WI38 (cell line): ENCODE measurements around the gene TRIM23.
A peak's percentile ranks its signal among the peaks of the same experiment; 100 is the strongest.
"Not testable (repeated sequence)": the region's sequence is repeated elsewhere in the genome, so short reads cannot be mapped to it uniquely, and the experiment has no call there.

Experiments
- H3K4me3 ChIP-seq: 2 replicates; pipeline ENCODE4 v1.5.1; 2011; ENCODE audit warnings: low read depth, mild to moderate bottlenecking, control low read depth, low read length
- TF ChIP-seq, protein P1 (sequence below): IDR thresholded peaks from 2 replicates; pipeline ENCODE4 v1.5.1; 2012; ENCODE audit warnings: low read depth, mild to moderate bottlenecking, control low read depth, low read length

TRIM23 gene

DNA sequence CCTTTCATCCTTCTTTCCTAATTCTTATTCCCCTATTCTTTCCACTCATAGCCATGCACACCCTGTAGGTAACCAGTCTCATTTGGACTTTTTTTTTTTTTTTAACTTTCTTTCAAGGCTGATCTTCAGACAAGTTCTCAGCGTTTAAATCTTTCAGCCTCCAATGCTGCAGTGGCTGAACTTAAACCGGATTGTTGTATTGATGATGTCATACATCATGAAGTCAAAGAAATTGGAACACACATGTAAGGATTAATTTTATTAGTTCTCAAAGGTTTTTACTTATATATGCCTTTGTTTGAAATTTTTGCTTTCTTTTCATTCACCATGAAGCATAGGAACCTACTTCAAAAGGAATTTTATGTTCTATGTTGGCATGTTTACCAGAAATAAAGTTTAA, 22.8 kb upstream of the TRIM23 start:
- TF ChIP-seq, protein P1, sequence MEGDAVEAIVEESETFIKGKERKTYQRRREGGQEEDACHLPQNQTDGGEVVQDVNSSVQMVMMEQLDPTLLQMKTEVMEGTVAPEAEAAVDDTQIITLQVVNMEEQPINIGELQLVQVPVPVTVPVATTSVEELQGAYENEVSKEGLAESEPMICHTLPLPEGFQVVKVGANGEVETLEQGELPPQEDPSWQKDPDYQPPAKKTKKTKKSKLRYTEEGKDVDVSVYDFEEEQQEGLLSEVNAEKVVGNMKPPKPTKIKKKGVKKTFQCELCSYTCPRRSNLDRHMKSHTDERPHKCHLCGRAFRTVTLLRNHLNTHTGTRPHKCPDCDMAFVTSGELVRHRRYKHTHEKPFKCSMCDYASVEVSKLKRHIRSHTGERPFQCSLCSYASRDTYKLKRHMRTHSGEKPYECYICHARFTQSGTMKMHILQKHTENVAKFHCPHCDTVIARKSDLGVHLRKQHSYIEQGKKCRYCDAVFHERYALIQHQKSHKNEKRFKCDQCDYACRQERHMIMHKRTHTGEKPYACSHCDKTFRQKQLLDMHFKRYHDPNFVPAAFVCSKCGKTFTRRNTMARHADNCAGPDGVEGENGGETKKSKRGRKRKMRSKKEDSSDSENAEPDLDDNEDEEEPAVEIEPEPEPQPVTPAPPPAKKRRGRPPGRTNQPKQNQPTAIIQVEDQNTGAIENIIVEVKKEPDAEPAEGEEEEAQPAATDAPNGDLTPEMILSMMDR: no peak
- no peak overlapping the region for H3K4me3 ChIP-seq

DNA sequence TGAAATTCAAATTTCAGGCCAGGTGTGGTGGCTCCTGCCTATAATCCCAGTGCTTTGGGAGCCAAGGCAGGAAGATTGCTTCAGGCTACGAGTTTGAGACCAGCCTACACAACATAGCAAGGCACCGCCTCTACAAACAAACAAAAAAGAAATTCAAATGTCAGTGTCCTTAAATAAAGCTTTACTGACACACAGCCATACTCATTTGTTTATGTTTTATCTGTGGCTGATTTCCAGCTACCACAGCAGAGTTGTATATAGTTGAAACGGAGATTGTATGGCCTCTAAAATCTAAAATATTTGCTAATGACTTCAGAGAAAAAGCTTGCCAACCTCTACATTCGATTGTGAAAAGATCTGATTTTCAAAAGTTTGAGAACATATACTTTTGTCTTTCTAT, 16.1 kb upstream of the TRIM23 start:
- H3K4me3 ChIP-seq: no peak overlapping the region
- TF ChIP-seq, protein P1: no peak

DNA sequence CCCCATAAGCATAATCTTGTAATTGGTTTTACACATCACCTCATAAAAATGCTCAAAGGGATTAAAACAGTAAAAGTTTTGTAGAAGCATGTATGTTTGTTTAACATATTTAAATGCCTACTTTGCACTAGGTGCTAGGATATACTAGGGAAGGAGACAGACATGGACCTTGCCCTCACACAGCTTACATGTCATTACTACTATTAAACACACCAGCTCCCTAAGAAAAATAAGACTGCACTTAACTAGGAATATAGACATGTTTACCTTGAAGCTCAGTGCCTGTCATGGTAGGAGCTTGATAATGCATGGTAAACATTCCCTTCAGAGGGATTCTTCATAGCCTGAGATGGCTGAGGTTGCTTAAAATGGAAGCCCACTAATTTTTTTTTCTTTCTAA, 6.8 kb upstream of the TRIM23 start:
- no peak overlapping the region for H3K4me3 ChIP-seq
- TF ChIP-seq, protein P1: no peak

DNA sequence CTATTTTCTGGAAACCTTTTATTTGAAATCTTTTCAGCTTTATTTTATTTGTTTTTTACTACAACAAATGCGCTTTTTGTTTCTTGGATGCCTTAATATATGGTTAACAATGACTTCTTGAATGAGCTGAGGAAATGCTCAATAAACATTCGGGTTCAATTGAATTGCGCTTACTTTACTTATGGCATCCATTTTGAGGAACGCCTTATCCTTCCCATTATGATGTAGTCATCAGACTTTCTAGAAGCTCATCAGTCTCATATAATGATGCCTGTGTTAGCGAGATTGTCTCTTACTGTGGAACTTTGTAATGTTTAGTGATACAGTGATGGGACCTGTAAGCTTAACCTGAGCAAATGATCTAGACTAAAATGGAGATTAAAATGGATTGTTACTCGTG, 1.6 kb upstream of the TRIM23 start:
- H3K4me3 ChIP-seq: peak overlapping the region; percentile 96
- TF ChIP-seq, protein P1: no peak

DNA sequence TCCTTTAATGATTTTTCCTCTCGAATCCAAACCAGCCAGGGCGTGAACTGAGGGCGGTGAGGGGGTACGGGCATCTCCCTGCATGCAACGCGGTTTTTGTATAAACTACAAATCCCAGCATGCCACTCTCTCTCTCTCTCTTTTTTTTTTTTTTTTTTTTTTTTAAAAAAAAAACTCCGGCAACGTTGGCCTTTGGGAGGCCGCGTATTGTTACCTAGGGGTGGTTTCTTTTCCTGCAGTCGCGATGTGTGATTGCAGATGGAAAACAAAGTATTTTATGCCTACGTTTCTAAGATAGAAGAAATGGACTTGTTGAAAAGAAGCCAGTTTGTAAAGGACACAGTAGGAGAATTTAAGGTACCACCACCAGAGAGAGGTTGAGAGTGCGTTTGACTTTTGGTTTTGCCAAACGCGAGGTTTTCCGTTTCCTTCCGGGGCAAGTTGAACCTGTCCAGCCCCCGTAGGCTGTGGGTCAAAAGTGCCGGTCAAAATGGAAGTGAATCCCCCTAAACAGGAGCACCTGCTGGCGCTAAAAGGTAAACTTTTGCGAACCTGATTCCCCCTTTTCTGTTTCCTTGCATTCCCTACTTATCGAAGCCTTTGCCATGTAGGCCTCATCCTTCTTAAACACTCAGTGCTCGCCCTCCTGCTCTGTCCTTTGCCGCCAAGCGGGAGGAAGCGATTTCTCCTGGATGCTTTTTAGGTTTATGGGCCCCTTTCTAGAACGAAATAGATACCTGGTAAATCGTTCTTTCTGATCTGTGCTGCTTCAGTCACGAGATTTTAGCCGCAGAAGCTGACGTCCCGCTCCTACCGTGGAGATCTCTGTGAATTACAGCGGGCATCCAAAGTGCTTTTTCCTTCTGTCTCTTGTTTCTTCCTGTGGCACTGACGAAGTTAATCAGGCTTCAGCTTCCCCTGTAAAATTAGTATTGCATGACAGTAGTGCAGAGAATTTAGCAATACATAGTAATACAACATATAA, 730 bp upstream of the TRIM23 start, which contains the start of the genes SHLD3 and TRAPPC13:
TSS of gene SHLD3 (plus strand) at position 457 of the 985 bp plus-strand sequence. CDS start 4,561 bp downstream, outside the sequence.
TSS of gene TRAPPC13 (plus strand) at position 457 of the 985 bp plus-strand sequence. CDS start at position 491, 34 bp downstream.
- H3K4me3 ChIP-seq: peak within 1 kb of the TSS; percentile 96
- TF ChIP-seq, protein P1: no peak

DNA sequence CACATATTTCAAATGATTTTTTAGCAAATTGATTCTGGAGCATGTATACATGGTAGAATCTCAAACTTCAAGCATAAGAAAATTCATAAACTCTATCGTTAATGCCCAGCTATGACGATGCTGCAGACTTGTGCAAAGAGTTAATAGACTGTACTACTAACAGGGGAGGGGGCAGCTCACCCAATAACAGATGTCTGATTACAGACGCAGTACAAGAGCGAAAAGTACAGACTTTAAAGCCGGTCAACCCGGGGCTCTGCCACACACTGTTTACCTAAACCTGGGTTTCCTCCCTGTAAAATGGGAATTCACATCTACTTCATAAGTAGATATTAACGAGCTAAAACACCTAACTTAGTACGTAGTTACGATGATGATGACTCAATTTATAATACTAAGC, 651 bp downstream of the TRIM23 start:
- peak overlapping the region; percentile 96 for H3K4me3 ChIP-seq
- TF ChIP-seq, protein P1: no peak

DNA sequence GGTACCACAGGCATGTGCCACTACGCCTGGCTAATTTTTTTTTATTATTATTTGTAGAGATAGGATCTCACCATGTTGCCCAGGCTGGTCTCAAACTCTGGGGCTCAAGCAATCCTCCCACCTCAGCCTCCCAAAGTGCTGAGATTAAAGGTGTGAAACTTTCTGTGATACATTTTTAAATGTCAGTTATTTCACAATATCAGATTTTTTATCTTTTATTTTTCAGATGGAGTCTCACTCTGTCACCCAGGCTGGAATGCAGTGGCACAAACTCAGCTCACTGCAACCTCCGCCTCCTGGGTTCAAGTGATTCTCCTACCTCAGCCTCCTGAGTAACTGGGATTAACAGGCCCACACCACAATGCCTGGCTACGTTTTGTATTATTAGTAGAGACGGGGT, 2.2 kb downstream of the TRIM23 start:
- not testable (repeated sequence) for H3K4me3 ChIP-seq
